Ishikawa (cell line): ENCODE data around the gene RSAD1.
A peak's percentile ranks its signal among the peaks of the same experiment; 100 is the strongest.

ENCODE experiments used
- CEBPB ChIP-seq: IDR thresholded peaks from 2 replicates; pipeline ENCODE4 v1.6.1; 2012
- CREB1 ChIP-seq: IDR thresholded peaks from 2 replicates; pipeline ENCODE4 v1.6.1; 2012; ENCODE audit warnings: low read depth
- EGR1 ChIP-seq: IDR thresholded peaks from 2 replicates; pipeline ENCODE4 v1.6.1; 2012
- EP300 ChIP-seq: IDR thresholded peaks from 2 replicates; pipeline ENCODE4 v1.6.1; 2012; ENCODE audit warnings: borderline replicate concordance
- FOXM1 ChIP-seq: IDR thresholded peaks from 2 replicates; pipeline ENCODE4 v1.6.1; 2012; ENCODE audit warnings: low read depth, borderline replicate concordance
- NFIC ChIP-seq: IDR thresholded peaks from 2 replicates; pipeline ENCODE4 v1.6.1; 2012
- RAD21 ChIP-seq: IDR thresholded peaks from 2 replicates; pipeline ENCODE4 v1.6.1; 2012; ENCODE audit warnings: low read depth
- TAF1 ChIP-seq: IDR thresholded peaks from 2 replicates; pipeline ENCODE4 v1.6.1; 2012; ENCODE audit warnings: low read depth, mild to moderate bottlenecking
- TCF12 ChIP-seq: IDR thresholded peaks from 2 replicates; pipeline ENCODE4 v1.6.1; 2012; ENCODE audit warnings: low read depth
- TEAD4 ChIP-seq: IDR thresholded peaks from 2 replicates; pipeline ENCODE4 v1.6.1; 2012
- YY1 ChIP-seq: IDR thresholded peaks from 2 replicates; pipeline ENCODE4 v1.6.1; 2012; ENCODE audit warnings: low read depth
- ZBTB7A ChIP-seq: IDR thresholded peaks from 2 replicates; pipeline ENCODE4 v1.6.1; 2012; ENCODE audit warnings: low read depth
- TF ChIP-seq, protein P1 (sequence below): IDR thresholded peaks from 2 replicates; pipeline ENCODE4 v1.6.1; 2012
- TF ChIP-seq, protein P2 (sequence below): IDR thresholded peaks from 2 replicates; pipeline ENCODE4 v1.6.1; 2012
- TF ChIP-seq, protein P3 (sequence below): IDR thresholded peaks from 2 replicates; pipeline ENCODE4 v1.6.1; 2012; ENCODE audit warnings: low read depth, mild to moderate bottlenecking

Gene RSAD1

DNA sequence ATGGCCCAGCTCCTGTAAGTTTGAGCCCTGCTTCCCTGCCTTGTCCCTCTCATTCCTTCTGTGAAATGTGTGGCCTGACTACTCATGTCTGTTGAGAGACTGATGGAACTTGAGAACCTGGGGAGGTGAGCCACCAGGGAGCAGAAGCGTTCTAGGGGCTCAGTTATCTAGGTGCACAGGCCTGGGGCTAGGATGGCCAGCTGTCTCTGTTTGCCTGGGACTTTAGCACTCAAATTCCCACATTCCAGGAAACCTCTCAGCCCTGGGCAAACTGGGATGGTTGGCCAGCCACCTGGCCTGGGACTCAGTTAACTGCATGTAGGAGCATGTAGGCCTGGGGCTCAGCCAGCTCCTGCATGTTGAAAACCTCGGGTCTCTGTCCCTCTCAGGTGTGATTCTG is 44.5 kb downstream of the RSAD1 start:
- TF ChIP-seq TEAD4 (peak; percentile 31; the same call in 1 of the 2 replicates), YY1 (no peak), CREB1 (no peak)

DNA sequence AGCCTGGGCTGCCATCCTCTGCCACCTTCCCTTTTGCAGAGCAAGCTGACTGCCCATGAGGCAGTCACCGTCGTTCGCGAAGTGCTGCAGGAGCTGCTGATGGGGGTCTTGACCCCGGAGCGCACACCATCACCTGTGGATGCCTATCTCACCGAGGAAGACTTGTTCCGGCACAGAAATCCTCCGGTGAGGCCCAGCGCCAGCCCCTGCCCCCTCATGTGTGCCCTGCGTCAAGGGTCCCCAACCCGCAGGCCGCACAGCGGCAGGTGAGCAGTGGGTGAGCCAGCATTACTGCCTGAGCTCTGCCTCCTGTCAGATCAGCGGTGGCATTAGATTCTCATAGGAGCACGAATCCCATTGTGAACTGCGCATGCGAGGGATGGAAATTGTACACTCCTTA is 46.2 kb downstream of the RSAD1 start:
- TF ChIP-seq EP300, result no peak
- TF ChIP-seq, protein P1, sequence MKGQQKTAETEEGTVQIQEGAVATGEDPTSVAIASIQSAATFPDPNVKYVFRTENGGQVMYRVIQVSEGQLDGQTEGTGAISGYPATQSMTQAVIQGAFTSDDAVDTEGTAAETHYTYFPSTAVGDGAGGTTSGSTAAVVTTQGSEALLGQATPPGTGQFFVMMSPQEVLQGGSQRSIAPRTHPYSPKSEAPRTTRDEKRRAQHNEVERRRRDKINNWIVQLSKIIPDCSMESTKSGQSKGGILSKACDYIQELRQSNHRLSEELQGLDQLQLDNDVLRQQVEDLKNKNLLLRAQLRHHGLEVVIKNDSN, result no peak
- no peak for TF ChIP-seq YY1
- TF ChIP-seq RAD21, result no peak
- TF ChIP-seq, protein P2, sequence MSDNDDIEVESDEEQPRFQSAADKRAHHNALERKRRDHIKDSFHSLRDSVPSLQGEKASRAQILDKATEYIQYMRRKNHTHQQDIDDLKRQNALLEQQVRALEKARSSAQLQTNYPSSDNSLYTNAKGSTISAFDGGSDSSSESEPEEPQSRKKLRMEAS, result no peak
- TF ChIP-seq ZBTB7A, result no peak
- no peak for TF ChIP-seq CREB1
- no peak for TF ChIP-seq TCF12
- no peak for TF ChIP-seq EGR1
- TF ChIP-seq, protein P3, sequence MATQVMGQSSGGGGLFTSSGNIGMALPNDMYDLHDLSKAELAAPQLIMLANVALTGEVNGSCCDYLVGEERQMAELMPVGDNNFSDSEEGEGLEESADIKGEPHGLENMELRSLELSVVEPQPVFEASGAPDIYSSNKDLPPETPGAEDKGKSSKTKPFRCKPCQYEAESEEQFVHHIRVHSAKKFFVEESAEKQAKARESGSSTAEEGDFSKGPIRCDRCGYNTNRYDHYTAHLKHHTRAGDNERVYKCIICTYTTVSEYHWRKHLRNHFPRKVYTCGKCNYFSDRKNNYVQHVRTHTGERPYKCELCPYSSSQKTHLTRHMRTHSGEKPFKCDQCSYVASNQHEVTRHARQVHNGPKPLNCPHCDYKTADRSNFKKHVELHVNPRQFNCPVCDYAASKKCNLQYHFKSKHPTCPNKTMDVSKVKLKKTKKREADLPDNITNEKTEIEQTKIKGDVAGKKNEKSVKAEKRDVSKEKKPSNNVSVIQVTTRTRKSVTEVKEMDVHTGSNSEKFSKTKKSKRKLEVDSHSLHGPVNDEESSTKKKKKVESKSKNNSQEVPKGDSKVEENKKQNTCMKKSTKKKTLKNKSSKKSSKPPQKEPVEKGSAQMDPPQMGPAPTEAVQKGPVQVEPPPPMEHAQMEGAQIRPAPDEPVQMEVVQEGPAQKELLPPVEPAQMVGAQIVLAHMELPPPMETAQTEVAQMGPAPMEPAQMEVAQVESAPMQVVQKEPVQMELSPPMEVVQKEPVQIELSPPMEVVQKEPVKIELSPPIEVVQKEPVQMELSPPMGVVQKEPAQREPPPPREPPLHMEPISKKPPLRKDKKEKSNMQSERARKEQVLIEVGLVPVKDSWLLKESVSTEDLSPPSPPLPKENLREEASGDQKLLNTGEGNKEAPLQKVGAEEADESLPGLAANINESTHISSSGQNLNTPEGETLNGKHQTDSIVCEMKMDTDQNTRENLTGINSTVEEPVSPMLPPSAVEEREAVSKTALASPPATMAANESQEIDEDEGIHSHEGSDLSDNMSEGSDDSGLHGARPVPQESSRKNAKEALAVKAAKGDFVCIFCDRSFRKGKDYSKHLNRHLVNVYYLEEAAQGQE, result no peak
- TF ChIP-seq TEAD4, result no peak
- no peak for TF ChIP-seq TAF1
- no peak for TF ChIP-seq NFIC
- no peak for TF ChIP-seq CEBPB

DNA sequence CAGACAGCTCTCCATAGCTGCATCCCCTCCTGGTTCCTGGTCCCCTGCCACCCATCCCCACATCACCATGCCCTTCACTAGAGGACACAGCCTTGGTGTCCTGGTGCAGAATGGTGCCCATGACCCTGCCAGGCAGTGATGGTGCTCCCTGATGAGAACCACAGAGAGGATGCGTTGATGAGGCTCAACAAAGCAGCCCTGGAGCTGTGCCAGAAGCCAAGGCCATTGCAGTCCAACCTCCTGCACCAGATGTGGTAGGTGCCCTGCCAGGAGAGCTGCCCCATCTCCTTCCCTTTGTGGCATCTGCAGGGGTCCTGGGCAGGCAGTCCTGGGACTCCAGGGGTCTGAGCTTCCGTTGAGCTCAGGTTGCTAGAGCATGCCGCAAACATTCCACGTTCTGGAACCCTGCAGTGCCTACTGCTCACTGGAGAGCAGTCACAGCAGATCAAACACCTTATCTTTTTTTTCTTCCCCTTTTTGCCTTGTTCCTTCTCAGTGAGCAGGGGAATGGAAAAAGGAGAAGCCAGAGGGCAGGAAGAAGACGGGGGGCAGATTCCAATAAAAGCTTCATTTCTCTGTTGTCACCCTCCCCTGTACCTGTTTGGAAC is 48.6 kb downstream of the RSAD1 start:
- TF ChIP-seq ZBTB7A (peak; percentile 79; the same call in 1 of the 2 replicates), TEAD4 (peak; percentile 92), TAF1 (no peak), CREB1 (no peak), EP300 (peak; percentile 91), RAD21 (peak; percentile 19; the same call in 1 of the 2 replicates), NFIC (peak; percentile 84), FOXM1 (peak; percentile 55; the same call in 1 of the 2 replicates), EGR1 (no peak), TCF12 (peak; percentile 89), CEBPB (no peak), YY1 (peak; percentile 51; the same call in 1 of the 2 replicates)
- TF ChIP-seq, protein P3, result no peak
- TF ChIP-seq, protein P1, result no peak
- TF ChIP-seq, protein P2, result peak; percentile 33; the same call in 1 of the 2 replicates

DNA sequence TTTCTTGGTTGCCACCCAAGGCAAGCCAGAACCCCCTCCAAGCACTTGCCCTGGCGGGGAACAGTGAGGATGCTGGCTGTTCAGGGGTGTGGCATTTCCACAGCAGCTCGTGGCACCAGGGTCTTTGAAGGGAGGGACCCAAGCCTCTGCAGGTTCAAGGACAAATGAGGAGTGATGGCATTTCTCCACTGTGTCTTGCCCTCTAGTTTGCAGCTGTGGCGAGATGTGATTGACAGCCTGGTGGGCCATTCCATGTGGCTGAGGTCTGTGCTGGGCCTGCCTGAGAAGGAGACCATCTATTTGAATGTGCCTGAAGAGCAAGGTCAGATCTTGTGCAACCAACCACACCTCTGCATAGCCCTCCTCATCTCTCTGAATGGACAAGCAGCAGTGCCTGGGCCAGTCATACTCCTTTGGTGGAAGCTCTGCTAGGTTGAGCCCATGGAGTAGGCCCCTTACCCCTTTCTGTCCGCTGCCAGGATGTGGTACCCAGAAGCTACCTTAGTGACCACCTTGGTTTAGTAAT is 49.4 kb downstream of the RSAD1 start:
- TF ChIP-seq, protein P1, result no peak
- TF ChIP-seq CEBPB, result 0 out of 2 replicates have a peak, but pooled peaks have one; percentile 27

DNA sequence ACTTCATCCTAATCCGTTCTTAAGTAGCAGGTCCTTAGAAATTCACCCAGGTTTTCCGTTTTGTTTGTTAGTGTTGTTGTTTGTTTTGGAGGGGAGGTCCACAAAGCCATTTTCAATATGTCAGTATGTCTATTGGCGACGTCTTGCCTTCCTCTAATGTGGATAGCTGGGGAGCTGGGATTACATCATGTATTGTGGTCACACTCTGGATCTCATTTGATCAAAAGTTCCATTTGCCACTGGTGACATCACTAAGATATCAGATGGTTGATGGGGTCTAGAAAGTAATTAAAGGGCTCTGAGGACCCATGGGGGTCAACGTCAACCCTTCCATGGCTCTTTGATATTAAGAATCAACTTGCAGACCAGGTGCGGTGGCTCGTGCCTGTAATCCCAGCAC is 51.2 kb downstream of the RSAD1 start:
- TF ChIP-seq CEBPB (no peak), YY1 (no peak), TCF12 (no peak), ZBTB7A (no peak), NFIC (no peak), TEAD4 (no peak), TAF1 (no peak), FOXM1 (no peak), EGR1 (no peak)
- TF ChIP-seq, protein P1, result no peak
- TF ChIP-seq, protein P3, result no peak
- TF ChIP-seq, protein P2, result no peak
